Activated CD8-positive, alpha-beta memory T cell treated with anti-CD3 and anti-CD28 coated beads, Interleukin-2, amount 50 U/mL, for 1 hour (primary cell): Measurements from ENCODE around the gene CBX1.
A peak's percentile ranks its signal among the peaks of the same experiment; 100 is the strongest.
"Not testable (repeated sequence)": the region's sequence is repeated elsewhere in the genome, so short reads cannot be mapped to it uniquely, and the experiment has no call there.

Experiments used
- DNase-seq: peaks from one replicate; pipeline ENCODE4 v3.0.0-alpha.2; 2020; ENCODE audit errors: extremely low read depth

Gene CBX1

DNA sequence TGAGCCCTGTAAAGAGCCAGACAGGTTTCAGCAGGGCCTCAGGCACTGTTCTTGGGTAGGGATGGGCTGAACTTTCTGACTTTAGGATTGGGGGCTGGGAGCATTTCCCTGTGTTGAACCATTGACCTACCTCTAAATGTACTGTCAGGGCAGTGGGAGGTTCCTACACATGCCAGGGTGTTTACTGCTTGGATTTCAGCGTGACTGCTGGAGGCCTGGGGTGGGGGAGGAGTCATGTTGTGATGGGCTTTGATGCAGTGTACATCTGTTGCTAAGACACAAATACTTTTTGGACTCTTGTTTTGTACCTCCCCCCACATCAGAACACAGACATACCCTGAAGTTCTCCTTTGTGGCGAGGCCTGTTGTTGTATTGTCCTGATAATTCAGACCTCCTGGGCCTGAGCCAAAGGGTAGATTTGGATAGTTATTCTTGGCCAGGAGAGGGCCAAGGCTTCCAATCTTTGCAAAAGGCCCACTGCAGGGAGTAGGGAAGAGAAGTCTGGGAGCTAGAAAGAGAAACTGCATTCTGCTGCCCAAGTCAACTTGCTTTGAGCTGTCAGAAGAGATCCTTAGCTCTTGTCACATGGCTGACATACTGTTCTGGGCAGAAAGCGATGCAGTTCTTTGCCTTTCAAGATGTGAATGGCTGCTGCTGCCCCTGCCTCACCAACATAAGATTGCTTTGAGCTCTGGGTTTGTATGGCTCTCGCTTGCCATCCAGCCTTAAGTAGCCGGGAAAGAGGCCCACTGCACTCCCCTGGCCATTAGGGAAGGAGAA lies 49.4 kb downstream of the CBX1 start:
- no peak for DNase-seq

- DNase-seq: no peak
Observed at GRCh38 chr17:48051283-48051682, 50.0 kb downstream of the CBX1 start.

- no peak for DNase-seq
Observed at GRCh38 chr17:48048384-48049126, 52.7 kb downstream of the CBX1 start.

DNA sequence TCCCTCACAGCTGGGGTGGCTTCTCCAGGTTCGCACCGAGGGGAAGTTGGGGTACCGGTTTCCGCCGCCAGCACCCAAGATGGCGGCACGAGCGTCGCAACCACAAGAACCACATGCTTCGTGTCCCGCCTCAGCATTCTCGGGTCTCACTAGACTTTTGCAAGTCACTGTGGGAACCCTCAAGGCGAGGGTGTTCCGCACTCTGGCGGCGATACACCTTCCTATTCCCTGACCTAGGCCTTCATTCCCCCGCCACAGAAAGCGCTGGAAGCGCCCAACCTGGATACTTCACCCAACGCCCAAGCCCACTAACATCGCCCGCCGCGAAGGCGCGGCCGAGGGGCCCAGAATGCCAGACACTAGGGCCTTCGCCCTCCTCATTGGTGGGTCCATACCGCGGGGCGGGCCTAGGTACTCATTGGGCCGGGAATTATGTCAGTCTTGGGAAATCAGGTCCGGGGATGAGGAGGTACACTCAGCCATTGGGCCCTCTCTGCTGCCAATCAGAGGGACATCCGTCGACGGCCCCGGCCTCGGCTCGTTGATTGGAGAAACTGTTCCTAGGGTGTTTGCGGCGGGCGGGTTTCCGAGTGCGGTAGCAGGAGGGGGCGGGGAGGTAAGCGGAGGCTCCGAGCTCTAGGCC lies 53.4 kb downstream of the CBX1 start, which contains the start of gene NFE2L1:
Gene NFE2L1, plus strand, starts transcription at position 619 of the 643 bp plus-strand sequence. CDS start 2,760 bp downstream, outside the sequence.
- DNase-seq: peak; percentile 93

DNA sequence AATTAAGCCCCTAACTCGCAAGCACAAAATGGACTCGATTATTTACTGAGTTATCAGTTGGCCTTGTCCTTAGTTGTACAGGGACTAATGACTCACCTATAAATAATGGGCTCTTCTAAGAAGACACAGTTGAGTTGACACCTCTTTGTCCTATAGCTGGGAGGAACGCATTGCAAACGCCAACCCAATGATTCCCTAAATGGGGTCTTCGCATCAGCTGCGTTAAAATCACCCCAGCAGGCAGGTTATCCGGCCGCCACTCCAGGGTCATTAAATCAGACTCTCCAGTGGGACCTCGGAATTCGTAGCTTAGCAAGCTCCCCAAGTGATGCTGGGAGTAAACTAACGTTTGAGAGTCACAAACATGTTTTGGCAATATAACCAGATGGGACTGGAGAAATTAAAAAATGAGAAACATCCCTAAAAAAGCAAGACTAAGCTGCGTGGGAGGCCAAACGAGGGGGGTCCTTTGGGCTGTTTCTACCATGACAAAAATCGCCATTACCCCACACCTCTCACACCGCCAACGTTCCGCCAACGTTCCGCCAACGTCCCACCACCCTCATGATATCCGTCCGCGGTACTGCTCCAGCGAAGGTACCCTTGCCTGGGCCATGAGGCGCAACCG lies 54.1 kb downstream of the CBX1 start:
- no peak for DNase-seq

- no peak for DNase-seq
Observed at GRCh38 chr17:48046296-48046695, 55.0 kb downstream of the CBX1 start.

DNA sequence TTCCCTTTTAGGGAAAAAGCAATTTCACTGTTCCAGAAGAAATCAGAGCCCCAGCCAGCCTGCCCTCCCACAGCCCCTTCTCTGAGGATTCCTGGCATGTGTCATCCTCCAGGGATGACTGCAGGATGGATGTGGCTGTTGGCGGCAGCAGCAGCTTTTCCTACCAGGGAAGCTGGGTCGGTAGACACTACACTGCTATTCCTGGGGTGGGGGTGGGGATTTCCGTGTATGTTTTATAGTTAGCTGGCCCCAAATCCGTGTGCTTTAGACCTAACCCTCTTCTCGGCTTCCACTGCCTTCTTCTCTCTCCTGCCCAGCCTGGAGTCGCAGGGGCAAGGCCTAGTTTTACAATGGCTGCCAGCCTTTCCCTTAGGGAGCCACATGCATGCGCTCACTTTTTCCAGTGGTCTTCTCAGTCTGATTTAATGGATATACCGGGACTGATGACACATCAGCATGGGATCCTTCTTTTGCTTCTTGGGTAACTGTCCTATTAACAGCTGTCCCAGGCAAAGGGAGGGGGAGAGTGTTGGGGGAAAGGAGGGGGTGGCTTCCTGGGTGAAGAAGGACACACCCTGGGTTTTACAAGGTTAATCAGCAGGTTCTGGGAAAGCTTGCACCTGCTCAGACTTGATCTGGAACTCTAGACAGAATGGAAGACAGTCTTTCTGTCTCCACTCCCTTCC lies 55.8 kb downstream of the CBX1 start:
- no peak for DNase-seq

DNA sequence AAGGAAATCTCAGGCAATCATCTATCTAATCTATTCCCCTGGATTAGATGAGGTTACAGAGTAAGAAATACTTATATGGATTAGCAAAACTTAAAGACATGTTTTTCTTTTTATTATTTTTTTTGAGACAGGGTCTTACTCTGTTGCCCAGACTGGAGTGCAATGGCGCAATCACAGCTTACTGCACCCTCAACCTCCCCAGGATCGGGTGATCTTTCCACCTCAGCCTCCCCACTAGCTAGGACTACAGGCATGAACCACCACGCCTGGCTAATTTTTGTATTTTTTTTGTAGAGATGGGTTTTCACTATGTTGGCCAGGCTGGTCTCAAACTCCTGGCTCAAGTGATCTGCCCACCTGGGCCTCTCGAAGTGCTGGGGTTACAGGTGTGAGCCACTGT lies 56.4 kb downstream of the CBX1 start:
- no peak for DNase-seq

DNA sequence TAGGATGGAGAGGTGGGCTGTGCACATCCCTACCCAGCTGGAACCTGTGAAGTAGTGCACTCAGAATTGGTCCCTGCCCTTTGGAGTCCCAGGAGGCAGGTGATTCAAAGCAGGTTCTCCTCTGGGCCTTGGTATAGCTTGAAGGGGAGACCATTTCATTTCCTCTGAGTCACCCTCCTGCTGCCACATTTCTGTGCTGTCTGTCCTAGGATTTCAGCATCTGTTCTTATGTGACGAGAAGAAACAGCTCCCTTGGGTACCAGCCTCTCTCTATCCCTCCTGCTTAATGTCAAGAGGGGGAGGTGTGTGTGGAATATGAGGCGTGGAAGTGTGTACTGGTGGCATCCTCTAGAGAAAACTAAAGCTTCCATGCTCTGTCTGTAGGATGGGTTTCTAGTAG lies 58.1 kb downstream of the CBX1 start:
- no peak for DNase-seq

- DNase-seq: no peak
Observed at GRCh38 chr17:48038687-48039086, 62.6 kb downstream of the CBX1 start.

GRCh38 chr17:48037838-48038323 lies 63.4 kb downstream of the CBX1 start:
- no peak for DNase-seq

DNA sequence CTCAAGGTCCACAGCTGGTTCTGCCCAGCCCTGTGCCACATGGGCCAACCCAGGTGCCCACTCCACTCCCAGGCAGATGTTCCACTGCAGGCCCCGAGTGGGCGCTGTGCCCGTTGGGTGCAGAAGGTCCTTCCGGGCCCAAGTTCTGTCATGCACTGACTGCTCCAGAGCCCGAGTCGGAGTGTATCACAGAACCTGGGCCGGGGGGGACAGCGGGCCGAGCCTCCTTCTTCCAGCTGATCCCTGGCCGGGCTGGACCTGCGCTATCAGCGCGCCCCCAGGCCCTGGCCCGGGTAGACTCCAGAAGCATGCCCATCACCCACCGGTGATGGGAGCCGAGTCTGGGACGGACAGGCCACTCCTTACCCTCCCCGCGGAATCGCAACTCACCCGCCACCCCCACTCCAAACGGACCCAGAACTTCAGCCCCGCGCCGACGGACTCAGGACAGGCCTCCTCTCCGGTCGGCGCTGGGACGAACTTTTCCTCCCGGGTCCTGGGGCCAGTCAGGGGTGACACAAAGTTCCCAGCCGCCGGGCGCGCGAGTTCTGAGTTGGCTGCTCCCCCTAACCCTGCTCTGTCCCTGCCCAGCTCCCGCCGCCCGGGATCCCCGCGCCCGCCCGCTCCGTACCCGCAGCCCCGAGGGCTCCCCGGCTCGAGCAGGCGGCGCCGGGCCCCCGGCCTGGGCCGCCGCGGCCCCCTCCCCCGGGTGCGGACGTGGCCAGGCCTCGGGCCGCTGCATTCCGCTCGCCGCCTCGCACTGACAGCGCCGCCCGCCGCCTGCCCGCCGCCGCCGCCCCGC lies 64.0 kb downstream of the CBX1 start, which contains the start of gene COPZ2:
Gene COPZ2, minus strand, starts transcription at position 762 of the 802 bp plus-strand sequence. Its CDS starts 20 bp downstream, at position 742.
- DNase-seq: no peak

DNA sequence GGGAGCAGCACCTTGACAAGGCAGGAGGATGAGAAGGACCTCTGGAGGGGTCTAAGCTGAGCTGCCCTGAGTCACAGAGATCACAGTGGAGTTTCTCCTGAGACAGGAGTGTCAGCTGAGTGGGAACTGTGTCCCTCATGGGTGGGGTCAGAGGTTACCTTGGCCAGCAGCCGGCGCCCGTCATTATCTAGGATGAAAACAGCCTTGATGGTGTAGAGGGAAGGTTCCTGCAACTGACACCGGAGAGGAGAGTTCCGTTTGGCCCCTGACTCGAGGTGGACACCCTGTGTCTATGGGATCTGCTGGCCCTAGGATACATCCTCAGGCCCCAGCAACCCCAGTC lies 64.6 kb downstream of the CBX1 start:
- DNase-seq: no peak

DNA sequence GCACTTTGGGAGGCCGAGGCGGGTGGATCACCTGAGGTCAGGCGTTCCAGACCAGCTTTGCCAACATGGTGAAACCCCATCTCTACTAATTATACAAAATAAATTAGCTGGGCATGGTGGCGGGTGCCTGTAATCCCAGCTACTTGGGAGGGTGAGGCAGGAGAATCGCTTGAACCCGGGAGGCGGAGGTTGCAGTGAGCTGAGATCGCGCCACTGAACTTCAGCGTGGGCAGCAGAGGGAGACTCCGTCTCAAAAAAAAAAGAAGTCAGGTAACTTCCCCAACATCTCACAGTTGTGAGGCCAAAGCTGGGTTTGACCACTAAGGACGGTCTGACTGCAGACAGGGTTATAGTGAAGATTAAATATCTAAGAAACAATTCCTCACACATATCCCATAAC lies 66.5 kb downstream of the CBX1 start:
- not testable (repeated sequence) for DNase-seq

- DNase-seq: no peak
Observed at GRCh38 chr17:48031966-48032365, 69.3 kb downstream of the CBX1 start.

- DNase-seq: no peak
Observed at GRCh38 chr17:48030531-48030930, 70.7 kb downstream of the CBX1 start.

DNA sequence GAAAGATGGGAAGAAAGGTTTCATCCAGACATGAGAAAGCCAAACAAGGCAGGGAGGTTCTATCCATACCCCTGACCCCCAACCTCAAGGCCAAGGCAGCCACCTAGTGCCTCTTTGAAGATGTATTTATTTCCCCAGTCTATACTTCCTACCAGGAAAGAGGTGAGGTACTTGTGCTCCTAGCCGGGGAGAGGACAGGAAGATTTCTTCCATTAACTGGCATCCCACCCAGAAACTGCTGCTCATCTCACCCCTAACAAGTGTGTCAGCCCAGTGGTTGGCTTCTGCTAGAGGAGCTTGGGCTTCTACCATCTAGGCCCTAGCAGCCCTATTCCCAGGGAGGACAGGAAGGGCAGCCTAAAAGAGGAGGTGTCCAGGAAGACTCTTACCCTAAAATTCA lies 72.5 kb downstream of the CBX1 start:
- no peak for DNase-seq

DNA sequence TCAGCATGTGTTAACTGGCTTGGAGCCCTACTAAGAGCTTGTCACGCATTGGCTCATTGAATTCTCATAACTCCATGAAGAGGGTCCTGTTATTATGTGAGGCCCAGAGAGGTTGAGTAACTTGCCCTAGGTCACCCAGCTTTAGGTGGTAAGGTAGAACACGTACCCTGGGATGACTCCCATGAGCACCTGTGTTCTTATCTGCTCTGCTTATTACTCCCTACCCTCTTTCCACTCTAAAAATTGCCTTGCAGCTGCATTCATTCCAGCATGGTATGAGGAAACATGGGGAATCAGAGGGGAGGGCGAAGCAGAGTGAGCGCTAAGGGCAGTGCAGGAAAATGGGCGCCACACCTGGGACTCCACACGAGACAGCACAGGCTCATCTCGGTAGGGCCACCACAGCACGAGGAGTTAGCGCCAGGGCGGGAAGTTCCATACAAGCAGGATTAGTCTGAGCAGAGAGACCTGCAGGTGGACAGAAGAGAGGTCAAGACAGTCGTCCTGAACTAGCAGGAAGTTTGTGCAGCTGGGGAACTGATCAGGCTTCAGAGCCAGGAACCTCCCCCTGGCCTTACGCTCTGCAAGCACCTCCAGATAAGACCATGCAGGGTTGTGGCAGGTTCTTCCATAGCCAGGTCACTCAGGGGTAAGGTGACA lies 73.8 kb downstream of the CBX1 start:
- DNase-seq: no peak

DNA sequence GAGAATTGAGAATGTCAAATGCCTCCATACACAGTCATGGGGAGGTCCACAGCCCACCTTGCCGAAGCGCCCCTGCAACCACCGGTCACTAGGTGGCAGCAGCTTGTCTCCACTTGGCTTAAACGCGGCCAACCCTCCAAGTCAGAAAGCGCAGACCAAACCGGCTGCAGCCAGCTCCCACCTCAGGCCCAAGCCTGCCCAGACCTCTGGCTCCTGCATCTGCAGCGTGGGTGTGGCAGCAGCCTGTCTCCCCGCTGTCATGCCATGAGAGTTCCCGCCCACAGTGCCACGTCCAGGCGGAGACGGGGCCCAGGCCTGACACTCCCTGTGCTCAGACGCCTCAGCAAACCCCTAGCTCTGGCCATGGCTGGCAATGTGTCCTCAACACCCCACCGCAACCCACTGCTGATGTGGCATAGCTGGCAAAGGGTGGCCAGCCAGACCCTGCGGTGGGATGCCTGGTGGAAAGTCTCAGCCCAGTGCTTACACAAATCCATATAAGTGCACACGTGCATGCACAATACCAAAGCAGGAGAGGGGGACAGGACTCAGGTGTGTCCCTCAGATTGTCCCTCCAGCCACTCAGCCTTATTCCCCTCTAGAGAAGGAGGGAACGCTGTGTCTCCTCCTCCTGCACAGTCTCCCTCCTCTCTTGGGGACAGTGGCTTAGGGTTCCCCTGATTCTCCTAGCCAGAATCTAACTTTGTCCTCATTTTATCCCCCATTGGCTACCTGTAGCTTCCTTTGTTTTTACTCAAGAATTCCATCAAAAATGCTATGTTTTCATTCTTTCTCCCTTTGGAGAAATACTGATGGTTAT lies 74.6 kb downstream of the CBX1 start:
- DNase-seq: peak; percentile 51
